IPS-15b (cell line): Measurements from ENCODE around the gene LRRC59.
"Not testable (repeated sequence)": the region's sequence is repeated elsewhere in the genome, so short reads cannot be mapped to it uniquely, and the experiment has no call there.

ENCODE experiments used
- H3K27me3 ChIP-seq: one replicate; pipeline ENCODE4 v1.6.1; 2013; ENCODE audit warnings: low read length; ENCODE audit not compliant: control insufficient read depth, insufficient read depth
- H3K36me3 ChIP-seq: one replicate; pipeline ENCODE4 v1.6.1; 2013; ENCODE audit warnings: low read length; ENCODE audit not compliant: control insufficient read depth, insufficient read depth
- H3K4me1 ChIP-seq: one replicate; pipeline ENCODE4 v1.6.1; 2013; ENCODE audit warnings: mild to moderate bottlenecking, low read length; ENCODE audit not compliant: control insufficient read depth, insufficient read depth
- H3K4me3 ChIP-seq: one replicate; pipeline ENCODE4 v1.5.1; 2013; ENCODE audit warnings: low read depth, low read length
- H3K9ac ChIP-seq: one replicate; pipeline ENCODE4 v1.6.1; 2013; ENCODE audit warnings: low read depth, mild to moderate bottlenecking, low read length
- H3K9me3 ChIP-seq: one replicate; pipeline ENCODE4 v1.6.1; 2013; ENCODE audit warnings: mild to moderate bottlenecking, low read length; ENCODE audit not compliant: control insufficient read depth, insufficient read depth

Gene LRRC59

DNA sequence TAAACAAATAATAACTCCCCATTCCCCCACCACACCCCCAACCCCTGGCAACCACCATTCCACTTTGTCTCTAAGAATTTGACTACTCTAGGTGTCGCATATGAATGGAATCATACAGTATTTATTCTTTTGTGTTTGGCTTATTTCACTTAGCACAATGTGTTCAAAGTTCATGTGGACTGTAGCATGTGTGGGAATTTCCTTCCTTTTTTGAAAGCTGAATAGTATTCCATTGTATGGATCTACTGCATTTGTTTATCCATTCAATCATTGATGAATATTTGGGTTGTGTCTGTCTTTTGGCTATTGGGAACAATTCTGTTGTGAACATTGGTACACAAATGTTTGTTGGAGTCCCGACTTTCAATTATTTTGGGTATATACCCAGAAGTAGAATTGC lies 25.4 kb upstream of the LRRC59 start:
- Histone ChIP-seq H3K4me1 (peaks cover 5% of the 10 kb centered on the region), H3K27me3 (peaks cover 11% of the 10 kb centered on the region), H3K36me3 (no peaks in the 10 kb centered on the region), H3K9me3 (no peaks in the 10 kb centered on the region), H3K9ac (no peak overlapping the region), H3K4me3 (no peak overlapping the region)

DNA sequence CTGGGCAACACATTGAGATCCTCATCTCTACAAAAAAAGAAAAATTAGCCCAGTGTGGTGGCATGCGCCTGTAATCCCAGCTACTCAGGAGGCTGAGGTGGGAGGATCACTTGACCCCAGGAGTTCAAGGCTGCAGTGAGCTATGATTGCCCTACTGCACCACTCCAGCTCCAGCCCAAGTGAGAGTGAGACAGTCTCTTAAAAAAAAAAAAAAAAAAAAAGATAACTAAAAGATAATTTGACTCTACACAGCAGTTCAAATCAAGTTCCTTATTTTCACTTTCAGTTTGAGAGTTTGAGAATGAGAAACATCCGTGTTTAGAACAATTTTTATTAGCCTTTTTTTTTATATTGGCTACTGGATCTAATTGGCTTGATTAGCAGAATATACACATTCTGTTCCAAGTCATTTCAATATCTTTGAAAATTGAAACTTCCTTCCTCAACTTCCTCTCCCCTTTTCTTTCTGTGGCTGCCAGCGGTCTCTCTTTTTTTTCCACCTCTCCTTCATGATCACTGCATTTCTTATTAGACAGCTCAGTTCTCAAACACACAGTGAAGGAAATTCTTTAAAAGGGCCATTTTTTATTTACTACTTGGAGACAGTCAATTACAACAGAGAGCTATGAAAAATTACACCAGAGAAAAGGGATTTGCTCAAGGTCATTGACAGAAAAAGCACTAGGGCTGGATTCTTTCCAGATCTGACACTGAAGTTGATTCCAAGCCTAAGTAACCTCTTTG lies 24.2 kb upstream of the LRRC59 start:
- Histone ChIP-seq H3K36me3 (no peaks in the 10 kb centered on the region), H3K4me3 (no peak overlapping the region), H3K9me3 (no peaks in the 10 kb centered on the region), H3K9ac (no peak overlapping the region), H3K27me3 (peaks cover 11% of the 10 kb centered on the region), H3K4me1 (no peaks in the 10 kb centered on the region)

DNA sequence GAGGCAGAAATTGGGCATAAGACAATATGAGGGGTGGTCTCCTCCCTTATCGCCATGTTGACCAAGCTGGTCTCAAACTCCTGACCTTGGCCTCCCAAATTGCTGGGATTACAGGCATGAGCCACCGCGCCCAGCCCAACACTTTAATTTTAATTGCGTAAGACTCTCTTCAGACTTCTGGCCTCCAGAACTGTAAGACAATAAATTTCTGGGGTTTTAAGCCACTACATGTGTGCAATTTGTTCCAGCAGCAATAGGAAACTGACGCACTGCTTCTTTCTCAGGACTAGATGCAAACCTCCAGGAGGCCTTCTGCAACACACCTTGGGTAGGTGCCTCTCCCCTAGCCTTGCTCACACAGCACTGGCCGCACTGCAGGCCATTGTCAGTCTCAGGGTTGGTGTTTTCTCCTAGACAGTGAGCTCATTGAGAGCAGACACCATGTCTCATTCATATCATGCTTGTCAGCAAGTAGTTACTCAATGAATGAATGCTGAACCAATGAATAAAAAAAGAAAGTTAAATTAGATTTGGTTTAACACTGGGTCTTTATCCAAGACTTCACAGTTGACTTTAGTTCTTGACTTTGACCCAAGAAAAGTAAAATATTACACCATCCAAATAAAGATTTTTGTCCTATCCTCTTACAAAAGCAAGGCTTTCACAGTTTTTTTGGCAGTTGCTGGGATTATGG lies 23.2 kb upstream of the LRRC59 start:
- Histone ChIP-seq H3K4me1 (no peaks in the 10 kb centered on the region), H3K4me3 (no peak overlapping the region), H3K36me3 (no peaks in the 10 kb centered on the region), H3K9ac (no peak overlapping the region), H3K27me3 (peaks cover 11% of the 10 kb centered on the region), H3K9me3 (no peaks in the 10 kb centered on the region)

DNA sequence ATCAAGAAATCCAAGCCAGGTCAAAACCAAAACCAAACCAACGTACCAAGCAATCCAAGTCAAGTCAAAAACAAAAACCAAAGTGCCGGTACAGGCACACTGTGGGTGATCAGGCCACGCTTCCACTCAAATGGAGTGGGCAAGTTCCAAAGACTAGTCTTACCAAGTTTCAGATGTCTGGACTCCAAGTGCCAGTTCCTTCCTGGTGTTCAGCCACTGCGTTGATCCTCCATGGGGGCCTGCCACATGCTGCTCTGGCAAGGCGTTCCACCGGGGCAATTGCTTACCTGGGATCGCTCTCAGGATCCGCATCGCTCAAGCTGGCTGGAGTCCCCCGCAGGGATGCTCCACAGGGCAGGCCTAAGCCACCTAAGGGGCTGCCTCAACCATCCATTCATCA lies 22.3 kb upstream of the LRRC59 start:
- not testable (repeated sequence) for H3K4me1 ChIP-seq, H3K9me3 ChIP-seq, H3K9ac ChIP-seq, H3K27me3 ChIP-seq, H3K4me3 ChIP-seq, H3K36me3 ChIP-seq

DNA sequence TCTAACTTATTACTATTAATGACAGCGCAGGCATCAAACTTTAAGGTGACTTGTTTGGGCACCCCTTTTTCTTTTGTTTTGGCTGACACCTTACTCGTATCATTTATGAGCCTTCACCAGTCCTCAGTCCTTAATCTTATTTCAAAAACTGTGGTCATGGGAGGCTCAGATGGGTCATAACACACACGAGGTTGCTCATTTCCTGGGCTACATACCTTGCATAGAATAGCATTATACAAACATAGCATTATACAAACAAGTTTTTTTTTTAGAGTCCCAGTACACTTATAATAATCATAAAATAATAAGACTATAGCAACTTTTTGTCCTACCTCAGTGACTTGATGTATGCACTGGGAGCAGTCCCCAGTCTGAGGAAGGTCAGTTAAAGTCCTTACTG lies 17.5 kb upstream of the LRRC59 start:
- Histone ChIP-seq H3K36me3 (no peaks in the 10 kb centered on the region), H3K4me3 (no peak overlapping the region), H3K9me3 (no peaks in the 10 kb centered on the region), H3K27me3 (peaks cover 2% of the 10 kb centered on the region), H3K9ac (no peak overlapping the region), H3K4me1 (no peaks in the 10 kb centered on the region)

DNA sequence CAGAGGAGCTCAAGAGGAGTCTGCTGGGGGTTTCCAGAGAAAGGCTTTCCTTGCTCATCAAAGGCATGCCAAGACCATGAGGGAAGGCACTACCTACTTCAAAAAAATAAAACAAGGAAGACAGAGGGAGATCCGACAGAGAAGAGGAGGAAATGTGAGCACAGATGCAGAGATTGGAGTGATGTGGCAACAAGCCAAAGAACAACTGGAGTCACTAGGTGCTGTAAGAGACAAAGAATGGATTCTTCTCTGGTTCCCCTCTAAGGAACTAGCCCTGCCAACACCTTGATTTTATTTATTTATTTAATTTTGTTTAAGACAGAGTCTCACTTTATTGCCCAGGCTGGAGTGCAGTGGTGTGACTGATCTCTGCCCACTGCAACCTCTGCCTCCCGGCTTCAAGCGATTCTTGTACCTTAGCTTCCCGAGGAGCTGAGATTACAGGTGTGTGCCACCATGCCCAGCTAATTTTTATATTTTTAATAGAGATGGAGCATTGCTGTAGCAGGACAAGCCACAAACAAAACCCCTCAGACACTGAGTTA lies 14.9 kb upstream of the LRRC59 start:
- no peak overlapping the region for H3K4me3 ChIP-seq
- no peak overlapping the region for H3K9ac ChIP-seq
- H3K27me3 ChIP-seq: peaks cover 2% of the 10 kb centered on the region
- H3K4me1 ChIP-seq: no peaks in the 10 kb centered on the region
- H3K9me3 ChIP-seq: no peaks in the 10 kb centered on the region
- no peaks in the 10 kb centered on the region for H3K36me3 ChIP-seq

DNA sequence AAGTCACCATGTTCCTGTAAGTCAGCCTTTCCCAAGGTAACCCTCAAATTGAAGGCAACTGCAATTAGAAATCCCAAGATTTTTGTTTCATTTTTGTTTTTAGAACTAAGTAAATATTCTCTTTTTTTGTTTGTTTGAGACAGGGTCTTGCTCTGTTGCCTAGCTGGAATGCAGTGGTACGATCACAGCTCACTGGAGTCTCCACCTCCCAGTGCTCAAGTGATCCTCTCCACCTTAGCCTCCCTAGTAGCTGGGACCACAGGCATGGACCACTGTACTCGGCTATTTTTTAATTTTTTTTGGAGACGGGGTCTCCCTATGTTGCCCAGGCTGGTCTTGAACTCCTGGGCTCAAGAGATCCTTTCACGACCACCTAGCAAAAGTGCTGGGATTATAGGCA lies 10.6 kb upstream of the LRRC59 start:
- no peak overlapping the region for H3K9ac ChIP-seq
- H3K36me3 ChIP-seq: no peaks in the 10 kb centered on the region
- H3K4me1 ChIP-seq: peaks cover 2% of the 10 kb centered on the region
- H3K4me3 ChIP-seq: no peak overlapping the region
- H3K9me3 ChIP-seq: no peaks in the 10 kb centered on the region
- H3K27me3 ChIP-seq: no peaks in the 10 kb centered on the region

DNA sequence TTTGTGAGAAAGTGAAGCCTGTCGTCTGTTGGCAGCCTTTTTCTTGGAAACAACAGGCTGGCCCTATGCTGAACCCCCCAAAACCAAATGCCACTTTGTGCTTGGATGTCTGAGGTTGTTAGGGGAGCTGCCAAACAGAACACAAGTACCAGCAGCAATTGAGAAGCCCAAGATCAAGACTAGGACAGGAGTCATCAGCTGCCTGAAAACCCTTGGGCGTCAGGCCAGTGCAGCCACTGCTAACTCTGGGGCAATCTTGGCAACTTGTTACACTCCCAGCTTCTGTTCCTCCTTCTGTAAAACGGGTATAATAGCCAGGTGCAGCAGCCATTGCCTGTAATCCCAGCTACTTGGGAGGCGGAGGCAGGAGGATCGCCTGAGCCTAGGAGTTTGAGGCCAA lies 9.3 kb upstream of the LRRC59 start:
- Histone ChIP-seq H3K4me3 (no peak overlapping the region), H3K9ac (no peak overlapping the region), H3K36me3 (no peaks in the 10 kb centered on the region), H3K9me3 (no peaks in the 10 kb centered on the region), H3K4me1 (peaks cover 2% of the 10 kb centered on the region), H3K27me3 (no peaks in the 10 kb centered on the region)

DNA sequence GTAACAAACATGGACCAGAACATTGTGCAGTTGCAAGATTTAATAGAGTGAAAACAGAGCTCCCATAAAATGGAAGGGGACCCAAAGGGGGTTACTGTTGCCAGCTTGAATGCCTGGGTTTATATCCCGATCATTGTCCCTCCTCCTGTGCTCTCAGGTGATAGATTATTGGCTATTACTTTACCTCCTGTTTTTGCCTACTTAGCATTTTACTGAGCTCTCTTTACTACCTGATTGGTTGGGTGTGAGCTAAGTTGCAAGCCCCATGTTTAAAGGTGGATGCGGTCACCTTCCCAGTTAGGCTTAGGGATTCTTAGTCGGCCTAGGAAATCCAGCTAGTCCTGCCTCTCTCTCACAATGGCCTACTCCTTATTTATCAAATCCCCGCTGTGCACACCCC lies 8.0 kb upstream of the LRRC59 start:
- H3K9ac ChIP-seq, H3K27me3 ChIP-seq, H3K36me3 ChIP-seq, H3K4me1 ChIP-seq, H3K4me3 ChIP-seq, H3K9me3 ChIP-seq: not testable (repeated sequence)

DNA sequence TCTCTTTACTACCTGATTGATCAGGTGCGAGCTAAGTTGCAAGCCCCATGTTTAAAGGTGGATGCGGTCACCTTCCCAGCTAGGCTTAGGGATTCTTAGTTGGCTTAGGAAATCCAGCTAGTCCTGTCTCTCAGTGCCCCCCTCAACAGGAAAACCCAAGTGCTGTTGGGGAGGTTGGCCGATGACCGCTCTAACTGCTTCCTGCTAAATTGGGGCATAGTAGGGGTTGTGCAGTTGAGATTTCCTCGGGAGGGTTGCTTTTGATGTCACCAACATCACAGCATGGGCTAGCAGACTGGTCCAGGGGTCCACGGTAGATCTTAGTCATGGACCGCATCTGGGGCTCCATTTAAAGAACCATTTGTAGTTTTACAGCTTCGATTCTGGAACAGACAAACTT lies 2.3 kb upstream of the LRRC59 start:
- not testable (repeated sequence) for H3K4me3 ChIP-seq, H3K9ac ChIP-seq, H3K4me1 ChIP-seq, H3K9me3 ChIP-seq, H3K27me3 ChIP-seq, H3K36me3 ChIP-seq

DNA sequence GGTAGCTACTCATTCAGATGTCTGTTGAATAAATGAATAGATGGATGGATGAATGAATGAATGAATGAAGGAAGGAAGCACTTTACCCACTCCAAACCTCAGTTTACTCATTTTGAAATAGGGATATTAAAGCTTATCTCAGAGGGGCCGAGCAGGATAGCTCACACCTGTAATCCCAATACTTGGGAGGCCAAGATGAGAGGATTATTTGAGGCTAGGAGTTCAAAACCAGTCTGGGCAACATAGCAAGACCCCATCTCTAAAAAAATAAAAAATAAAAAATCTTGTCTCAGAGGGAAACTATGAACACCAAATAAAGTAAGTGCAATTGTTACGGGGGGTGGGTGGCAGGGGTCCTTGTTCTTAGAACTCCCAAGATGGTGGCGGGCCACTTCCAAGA lies 1.3 kb upstream of the LRRC59 start:
- not testable (repeated sequence) for H3K4me1 ChIP-seq, H3K9me3 ChIP-seq, H3K27me3 ChIP-seq, H3K9ac ChIP-seq, H3K4me3 ChIP-seq
- peaks cover 10% of the 10 kb centered on the region for H3K36me3 ChIP-seq

DNA sequence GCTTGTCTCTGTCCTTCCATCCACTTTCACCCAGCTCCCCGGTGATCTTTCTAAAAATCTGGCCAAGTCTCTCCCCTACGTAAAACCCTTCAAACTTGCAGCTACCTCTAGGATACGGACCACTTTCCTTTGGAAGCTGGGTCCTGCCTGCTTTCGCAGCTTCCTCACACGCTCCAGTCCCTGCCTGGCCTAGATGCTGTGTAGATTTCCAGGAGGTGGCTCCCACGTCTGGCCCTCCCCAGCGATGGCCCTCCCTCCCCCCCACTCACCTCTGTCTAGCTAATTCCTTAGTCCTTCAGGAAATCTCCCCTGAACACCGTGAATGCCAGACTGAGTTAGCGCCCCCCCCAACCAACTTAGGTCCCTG lies 579 bp upstream of the LRRC59 start:
- Histone ChIP-seq H3K9me3 (no peaks in the 10 kb centered on the region), H3K4me3 (peak overlapping the region; percentile 95), H3K4me1 (peaks cover 3% of the 10 kb centered on the region), H3K36me3 (peaks cover 18% of the 10 kb centered on the region), H3K9ac (peak overlapping the region; percentile 0), H3K27me3 (no peaks in the 10 kb centered on the region)
